ENCODE results near the gene CTSC.

DNA sequence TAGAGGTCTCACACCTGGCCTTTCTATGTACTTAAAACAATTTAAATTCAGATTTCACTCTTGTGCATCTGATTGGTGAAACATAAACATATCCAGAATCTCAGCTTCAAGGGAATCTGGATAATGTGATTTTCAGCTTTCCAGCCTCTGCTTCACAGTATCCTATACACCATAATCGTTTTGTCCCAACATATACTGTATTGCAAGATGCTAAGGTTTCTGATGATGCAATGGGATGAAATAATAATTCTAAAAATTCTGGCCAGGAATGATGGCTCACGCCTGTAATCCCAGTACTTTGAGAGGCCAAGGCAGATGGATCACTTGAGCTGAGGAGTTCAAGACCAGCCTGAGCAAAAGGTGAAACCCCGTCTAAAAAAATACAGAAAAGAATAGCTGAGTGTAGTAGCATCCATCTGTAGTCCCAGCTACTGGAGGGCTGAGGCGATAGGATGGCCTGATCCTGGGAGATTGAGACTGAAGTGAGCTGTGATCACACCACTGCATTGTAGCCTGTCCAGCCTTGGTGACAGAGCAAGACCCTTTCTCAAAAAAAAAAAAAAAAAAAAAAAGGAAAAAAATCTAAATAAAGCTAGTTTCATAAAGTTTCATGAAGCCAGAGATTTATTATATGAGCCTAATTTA lies 41.0 kb upstream of the CTSC start:
- TF ChIP-seq OSR2 (tag by site-specific recombination; IDR thresholded peaks at IDR 0.05) = no peak
- TF ChIP-seq KLF7 (tag by site-specific recombination; IDR thresholded peaks at IDR 0.05; ENCODE audit: borderline replicate concordance) = no peak
- TF ChIP-seq ZNF501 (tag by site-specific recombination; IDR thresholded peaks at IDR 0.05) = no peak
- no peak for TF ChIP-seq ZNF138 (tag by site-specific recombination; IDR thresholded peaks at IDR 0.05; ENCODE audit: borderline replicate concordance)
- no peak for TF ChIP-seq ZNF292 (tag by site-specific recombination; IDR thresholded peaks at IDR 0.05; ENCODE audit: borderline replicate concordance, low read depth)
- TF ChIP-seq, protein P1, sequence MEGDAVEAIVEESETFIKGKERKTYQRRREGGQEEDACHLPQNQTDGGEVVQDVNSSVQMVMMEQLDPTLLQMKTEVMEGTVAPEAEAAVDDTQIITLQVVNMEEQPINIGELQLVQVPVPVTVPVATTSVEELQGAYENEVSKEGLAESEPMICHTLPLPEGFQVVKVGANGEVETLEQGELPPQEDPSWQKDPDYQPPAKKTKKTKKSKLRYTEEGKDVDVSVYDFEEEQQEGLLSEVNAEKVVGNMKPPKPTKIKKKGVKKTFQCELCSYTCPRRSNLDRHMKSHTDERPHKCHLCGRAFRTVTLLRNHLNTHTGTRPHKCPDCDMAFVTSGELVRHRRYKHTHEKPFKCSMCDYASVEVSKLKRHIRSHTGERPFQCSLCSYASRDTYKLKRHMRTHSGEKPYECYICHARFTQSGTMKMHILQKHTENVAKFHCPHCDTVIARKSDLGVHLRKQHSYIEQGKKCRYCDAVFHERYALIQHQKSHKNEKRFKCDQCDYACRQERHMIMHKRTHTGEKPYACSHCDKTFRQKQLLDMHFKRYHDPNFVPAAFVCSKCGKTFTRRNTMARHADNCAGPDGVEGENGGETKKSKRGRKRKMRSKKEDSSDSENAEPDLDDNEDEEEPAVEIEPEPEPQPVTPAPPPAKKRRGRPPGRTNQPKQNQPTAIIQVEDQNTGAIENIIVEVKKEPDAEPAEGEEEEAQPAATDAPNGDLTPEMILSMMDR (tag by site-specific recombination; IDR thresholded peaks at IDR 0.05) = no peak
- TF ChIP-seq, protein P2, sequence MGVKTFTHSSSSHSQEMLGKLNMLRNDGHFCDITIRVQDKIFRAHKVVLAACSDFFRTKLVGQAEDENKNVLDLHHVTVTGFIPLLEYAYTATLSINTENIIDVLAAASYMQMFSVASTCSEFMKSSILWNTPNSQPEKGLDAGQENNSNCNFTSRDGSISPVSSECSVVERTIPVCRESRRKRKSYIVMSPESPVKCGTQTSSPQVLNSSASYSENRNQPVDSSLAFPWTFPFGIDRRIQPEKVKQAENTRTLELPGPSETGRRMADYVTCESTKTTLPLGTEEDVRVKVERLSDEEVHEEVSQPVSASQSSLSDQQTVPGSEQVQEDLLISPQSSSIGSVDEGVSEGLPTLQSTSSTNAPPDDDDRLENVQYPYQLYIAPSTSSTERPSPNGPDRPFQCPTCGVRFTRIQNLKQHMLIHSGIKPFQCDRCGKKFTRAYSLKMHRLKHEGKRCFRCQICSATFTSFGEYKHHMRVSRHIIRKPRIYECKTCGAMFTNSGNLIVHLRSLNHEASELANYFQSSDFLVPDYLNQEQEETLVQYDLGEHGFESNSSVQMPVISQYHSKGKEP (tag by site-specific recombination; IDR thresholded peaks at IDR 0.05) = no peak
- TF ChIP-seq, protein P3, sequence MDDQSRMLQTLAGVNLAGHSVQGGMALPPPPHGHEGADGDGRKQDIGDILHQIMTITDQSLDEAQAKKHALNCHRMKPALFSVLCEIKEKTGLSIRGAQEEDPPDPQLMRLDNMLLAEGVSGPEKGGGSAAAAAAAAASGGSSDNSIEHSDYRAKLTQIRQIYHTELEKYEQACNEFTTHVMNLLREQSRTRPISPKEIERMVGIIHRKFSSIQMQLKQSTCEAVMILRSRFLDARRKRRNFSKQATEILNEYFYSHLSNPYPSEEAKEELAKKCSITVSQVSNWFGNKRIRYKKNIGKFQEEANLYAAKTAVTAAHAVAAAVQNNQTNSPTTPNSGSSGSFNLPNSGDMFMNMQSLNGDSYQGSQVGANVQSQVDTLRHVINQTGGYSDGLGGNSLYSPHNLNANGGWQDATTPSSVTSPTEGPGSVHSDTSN (CRISPR knock-in tag; IDR thresholded peaks at IDR 0.05) = no peak
- no peak for TF ChIP-seq RBAK (tag by site-specific recombination; IDR thresholded peaks at IDR 0.05)
- TF ChIP-seq ZNF24 (tag by site-specific recombination; IDR thresholded peaks at IDR 0.05) = no peak
